ENCODE results near the gene CCER1.

- TF ChIP-seq CTCF (IDR thresholded peaks at IDR 0.05) (peak; percentile 83), CHD2 (IDR thresholded peaks at IDR 0.05; ENCODE audit: low read length, partially characterized antibody) (no peak)
Measured at GRCh38 chr12:90978117-90978770, 23.3 kb upstream of the CCER1 start.
